NT2/D1 (cell line): ENCODE measurements around the gene RAB8A.

Source experiments
- YY1 ChIP-seq: IDR thresholded peaks from 2 replicates; pipeline ENCODE4 v1.6.1; 2011; ENCODE audit not compliant: insufficient read length, insufficient read depth
- ZNF274 ChIP-seq: IDR thresholded peaks from 2 replicates; pipeline ENCODE4 v1.6.1; 2011; ENCODE audit warnings: mild to moderate bottlenecking, low read depth, low read length

DNA sequence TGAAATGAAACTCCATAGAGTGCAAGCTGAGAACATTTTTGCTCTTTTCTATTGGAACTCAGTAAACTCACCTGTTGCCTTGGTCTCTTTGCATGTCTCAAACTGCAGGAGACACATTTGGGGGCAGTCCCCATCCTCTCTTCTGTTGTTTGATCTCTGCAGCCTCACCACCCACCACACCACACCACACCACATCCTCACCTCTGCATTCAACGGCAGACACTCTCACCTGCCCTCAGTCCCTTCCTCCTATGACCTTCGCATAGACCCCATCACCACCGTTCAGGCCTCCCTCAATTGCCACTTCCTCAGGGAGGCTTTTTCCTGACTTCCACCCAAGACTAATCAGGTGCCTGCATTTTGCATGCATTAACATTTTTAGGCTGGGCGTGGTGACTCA is 49.7 kb upstream of the RAB8A start:
- TF ChIP-seq YY1 (no peak), ZNF274 (no peak)
